ENCODE measurements around the gene TIAM1.

DNA sequence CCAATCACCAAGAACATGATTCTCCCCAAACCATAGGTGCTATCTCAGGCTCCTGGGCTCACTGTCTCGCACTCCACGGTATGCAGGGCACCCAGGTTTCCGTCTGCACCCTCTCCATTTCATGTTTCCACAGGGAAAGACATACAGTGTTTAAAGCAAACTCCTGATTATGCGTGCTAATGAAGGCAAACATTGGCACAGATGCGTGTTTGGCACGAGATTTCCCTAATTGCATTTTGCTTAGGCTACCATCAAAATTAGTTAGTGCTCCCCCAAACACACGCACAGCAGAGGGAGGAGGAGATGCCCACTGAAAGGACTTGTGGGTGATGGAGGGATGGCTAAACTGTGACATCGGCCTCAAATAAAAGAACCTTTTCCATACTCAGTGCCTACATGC lies 32.2 kb upstream of the TIAM1 start:
- TF ChIP-seq CTCF (IDR thresholded peaks at IDR 0.05; ENCODE audit: low read depth, low read length) (no peak), POLR2A (IDR thresholded peaks at IDR 0.05; ENCODE audit: extremely low read depth, insufficient read length) (no peak), MAX (IDR thresholded peaks at IDR 0.05; ENCODE audit: low read depth, low read length) (no peak), MYC (IDR thresholded peaks at IDR 0.05; ENCODE audit: low read depth, low read length) (no peak)
